ENCODE data around the gene PANK2. TPM values are rescaled to one million over a fixed set of nuclear protein-coding genes. Genes with fewer than 3 reads are reported as not detected.

PANK2 gene
- total RNA-seq, 1 donor from 2014 or later: 55.3 TPM

- TF ChIP-seq CTCF (conservative IDR thresholded peaks at IDR 0.05): no peak
- peaks cover 13% of the 10 kb centered on the region for H3K4me1 Mint-ChIP-seq (ENCODE audit: unreplicated experiment)
- no peaks in the 10 kb centered on the region for H3K27me3 Mint-ChIP-seq
- no peak overlapping the region for H3K4me3 Mint-ChIP-seq
- peak overlapping the region; percentile 84 for H3K27ac Mint-ChIP-seq
- no peak for DNase-seq (ENCODE audit: extremely low spot score, unreplicated experiment)
- H3K9me3 Mint-ChIP-seq: no peaks in the 10 kb centered on the region
- peaks cover 17% of the 10 kb centered on the region for H3K36me3 Mint-ChIP-seq
Observed at GRCh38 chr20:3922983-3923339, 33.8 kb downstream of the PANK2 start.

GRCh38 chr20:3923818-3924217 is 34.6 kb downstream of the PANK2 start:
- no peak for TF ChIP-seq CTCF (conservative IDR thresholded peaks at IDR 0.05)
- peaks cover 16% of the 10 kb centered on the region for H3K36me3 Mint-ChIP-seq
- DNase-seq (ENCODE audit: extremely low spot score, unreplicated experiment): no peak
- H3K4me3 Mint-ChIP-seq: no peak overlapping the region
- no peaks in the 10 kb centered on the region for H3K27me3 Mint-ChIP-seq
- peaks cover 17% of the 10 kb centered on the region for H3K4me1 Mint-ChIP-seq (ENCODE audit: unreplicated experiment)
- H3K9me3 Mint-ChIP-seq: no peaks in the 10 kb centered on the region
- H3K27ac Mint-ChIP-seq: peak overlapping the region; percentile 84

GRCh38 chr20:3924304-3925112 is 35.3 kb downstream of the PANK2 start:
- Mint-ChIP-seq H3K27ac (peak overlapping the region; percentile 29), H3K4me1 (ENCODE audit: unreplicated experiment) (peaks cover 17% of the 10 kb centered on the region), H3K4me3 (no peak overlapping the region), H3K9me3 (no peaks in the 10 kb centered on the region), H3K36me3 (peaks cover 11% of the 10 kb centered on the region), H3K27me3 (no peaks in the 10 kb centered on the region)
- no peak for TF ChIP-seq CTCF (conservative IDR thresholded peaks at IDR 0.05)
- no peak for DNase-seq (ENCODE audit: extremely low spot score, unreplicated experiment)

GRCh38 chr20:3925113-3925695 is 36.0 kb downstream of the PANK2 start:
- no peaks in the 10 kb centered on the region for H3K27me3 Mint-ChIP-seq
- H3K9me3 Mint-ChIP-seq: no peaks in the 10 kb centered on the region
- peaks cover 22% of the 10 kb centered on the region for H3K4me1 Mint-ChIP-seq (ENCODE audit: unreplicated experiment)
- peaks cover 10% of the 10 kb centered on the region for H3K36me3 Mint-ChIP-seq
- H3K27ac Mint-ChIP-seq: peak overlapping the region; percentile 29
- no peak for DNase-seq (ENCODE audit: extremely low spot score, unreplicated experiment)
- no peak for TF ChIP-seq CTCF (conservative IDR thresholded peaks at IDR 0.05)
- no peak overlapping the region for H3K4me3 Mint-ChIP-seq

GRCh38 chr20:3925899-3926638 is 36.9 kb downstream of the PANK2 start:
- Mint-ChIP-seq H3K36me3 (peaks cover 10% of the 10 kb centered on the region), H3K4me3 (no peak overlapping the region), H3K4me1 (ENCODE audit: unreplicated experiment) (peaks cover 30% of the 10 kb centered on the region), H3K9me3 (no peaks in the 10 kb centered on the region), H3K27me3 (no peaks in the 10 kb centered on the region), H3K27ac (peak overlapping the region; percentile 21)
- DNase-seq (ENCODE audit: extremely low spot score, unreplicated experiment): no peak
- no peak for TF ChIP-seq CTCF (conservative IDR thresholded peaks at IDR 0.05)

All from type B pancreatic cell (in vitro differentiated cells).